Measurements from ENCODE around the gene PLXNA4. TPM values are rescaled to one million over a fixed set of nuclear protein-coding genes. Genes with fewer than 3 reads are reported as not detected.

Gene PLXNA4
- total and polyA plus RNA-seq, 9 of the 15 experiments (the other 6 are each of a cell fraction or from before 2014, with no cell fraction given) = under 0.01 to 0.09 TPM; not detected in 7

- TF ChIP-seq ZBTB9 (CRISPR knock-in tag; IDR thresholded peaks at IDR 0.05) = no peak
- TF ChIP-seq MCM7 (IDR thresholded peaks at IDR 0.05) = no peak
- no peak for TF ChIP-seq IRF1 (CRISPR knock-in tag; IDR thresholded peaks at IDR 0.05; ENCODE audit: borderline replicate concordance)
- peak; percentile 56; the same call in 1 of the 2 replicates for TF ChIP-seq DIDO1 (tag; IDR thresholded peaks at IDR 0.05; ENCODE audit: low read depth)
- TF ChIP-seq TAL1 (IDR thresholded peaks at IDR 0.05) = peak; percentile 93
- TF ChIP-seq, protein P1, sequence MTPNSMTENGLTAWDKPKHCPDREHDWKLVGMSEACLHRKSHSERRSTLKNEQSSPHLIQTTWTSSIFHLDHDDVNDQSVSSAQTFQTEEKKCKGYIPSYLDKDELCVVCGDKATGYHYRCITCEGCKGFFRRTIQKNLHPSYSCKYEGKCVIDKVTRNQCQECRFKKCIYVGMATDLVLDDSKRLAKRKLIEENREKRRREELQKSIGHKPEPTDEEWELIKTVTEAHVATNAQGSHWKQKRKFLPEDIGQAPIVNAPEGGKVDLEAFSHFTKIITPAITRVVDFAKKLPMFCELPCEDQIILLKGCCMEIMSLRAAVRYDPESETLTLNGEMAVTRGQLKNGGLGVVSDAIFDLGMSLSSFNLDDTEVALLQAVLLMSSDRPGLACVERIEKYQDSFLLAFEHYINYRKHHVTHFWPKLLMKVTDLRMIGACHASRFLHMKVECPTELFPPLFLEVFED (CRISPR knock-in tag; conservative IDR thresholded peaks at IDR 0.05) = peak; percentile 69; the same call in 1 of the 2 replicates
- TF ChIP-seq ZNF316 (IDR thresholded peaks at IDR 0.05) = peak; percentile 88
- peak; percentile 86 for TF ChIP-seq TAF9B (IDR thresholded peaks at IDR 0.05; ENCODE audit: partially characterized antibody)
- TF ChIP-seq MYNN (IDR thresholded peaks at IDR 0.05) = peak; percentile 66; the same call in 1 of the 2 replicates
- no peak for TF ChIP-seq MYNN (CRISPR knock-in tag; IDR thresholded peaks at IDR 0.05)
- TF ChIP-seq ATF2 (CRISPR knock-in tag; IDR thresholded peaks at IDR 0.05) = no peak
- TF ChIP-seq ZNF589 (CRISPR knock-in tag; IDR thresholded peaks at IDR 0.05; ENCODE audit: low read depth) = peak; percentile 95
- TF ChIP-seq NR0B1 (IDR thresholded peaks at IDR 0.05; ENCODE audit: partially characterized antibody) = no peak
- TF ChIP-seq TSHZ1 (CRISPR knock-in tag; IDR thresholded peaks at IDR 0.05) = no peak
- TF ChIP-seq BCOR (IDR thresholded peaks at IDR 0.05) = peak; percentile 68; the same call in 1 of the 2 replicates
- no peak for TF ChIP-seq PPARD (CRISPR knock-in tag; IDR thresholded peaks at IDR 0.05)
- TF ChIP-seq FOXM1 (IDR thresholded peaks at IDR 0.05; ENCODE audit: low read depth) = peak; percentile 77
- no peak for TF ChIP-seq FOXM1 (CRISPR knock-in tag; IDR thresholded peaks at IDR 0.05; ENCODE audit: low read depth)
- no peak for TF ChIP-seq STAG1 (CRISPR knock-in tag; IDR thresholded peaks at IDR 0.05; ENCODE audit: borderline replicate concordance)
- TF ChIP-seq TCF7L2 (IDR thresholded peaks at IDR 0.05; ENCODE audit: low read depth, low read length) = no peak
- peak; percentile 87 for TF ChIP-seq STAT5A (IDR thresholded peaks at IDR 0.05; ENCODE audit: borderline replicate concordance, low read length)
These were observed 86.5 kb downstream of the PLXNA4 start (continued) for GRCh38 chr7:132489776-132490237.
